PC-3 (cell line): Measurements from ENCODE around the gene PPL. TPM values are rescaled to one million over a fixed set of nuclear protein-coding genes. Genes with fewer than 3 reads are reported as not detected.

ENCODE experiments used
- ATAC-seq: fragments of 200-7000 bp; cut with Tn5 transposase; 2 replicates; pipeline ENCODE4 v1.9.1; 2020; ENCODE audit warnings: mild to moderate bottlenecking, moderate library complexity
- BruUV-seq: library from RNA; stranded (reverse); fragments of 400-500 nt; replicated peaks from 2 replicates; lab custom pipeline; 2021; lab: Mats Ljungman, UMichigan
- CTCF ChIA-PET: fragments of 300-600 bp; sonication (Branson Sonifier 250); formaldehyde crosslinking; loops from one replicate; lab custom pipeline; 2022; ENCODE audit warnings: antibody characterized with exemption; lab: Charles Lee
- POLR2A ChIA-PET: fragments of 300-600 bp; sonication (Branson Sonifier 250); formaldehyde crosslinking; loops from one replicate; lab custom pipeline; 2022; ENCODE audit warnings: antibody characterized with exemption; ENCODE audit not compliant: unreplicated experiment; lab: Charles Lee
- DNase-seq: peaks from one replicate; pipeline ENCODE4 v3.0.0-alpha.2; 2015
- H2AFZ ChIP-seq: fragments of 300-600 bp; sonication (generic); 2 replicates; pipeline ENCODE4 v1.6.0; 2016; ENCODE audit warnings: antibody characterized with exemption, low read length
- H3F3A ChIP-seq: fragments of 300-600 bp; sonication (generic); one replicate; pipeline ENCODE4 v1.6.0; 2017; ENCODE audit warnings: antibody characterized with exemption, low read length, control low read depth, mild to moderate bottlenecking; ENCODE audit not compliant: unreplicated experiment
- H3K27ac ChIP-seq: fragments of 300-600 bp; sonication (generic); 2 replicates; pipeline ENCODE4 v1.5.1; 2016; ENCODE audit warnings: mild to moderate bottlenecking, low read length
- H3K27me3 ChIP-seq: fragments of 300-600 bp; sonication (generic); 2 replicates; pipeline ENCODE4 v1.6.1; 2016; ENCODE audit warnings: low read length, mixed read lengths
- H3K36me3 ChIP-seq: fragments of 300-600 bp; sonication (generic); 2 replicates; pipeline ENCODE4 v1.6.1; 2016; ENCODE audit warnings: low read depth, mixed run types, low read length, mixed read lengths
- H3K4me1 ChIP-seq: fragments of 300-600 bp; sonication (generic); 2 replicates; pipeline ENCODE4 v1.5.1; 2016; ENCODE audit warnings: low read length; ENCODE audit not compliant: insufficient read depth
- H3K4me2 ChIP-seq: fragments of 300-600 bp; sonication (generic); 2 replicates; pipeline ENCODE4 v1.6.0; 2016; ENCODE audit warnings: low read length
- H3K4me3 ChIP-seq: fragments of 300-600 bp; sonication (generic); 2 replicates; pipeline ENCODE4 v1.5.1; 2016; ENCODE audit warnings: mild to moderate bottlenecking, low read length, mixed read lengths
- H3K79me2 ChIP-seq: fragments of 300-600 bp; sonication (generic); 2 replicates; pipeline ENCODE4 v1.6.1; 2017; ENCODE audit warnings: low read length, mixed read lengths
- H3K9ac ChIP-seq: fragments of 300-600 bp; sonication (generic); 2 replicates; pipeline ENCODE4 v1.6.0; 2016; ENCODE audit warnings: mild to moderate bottlenecking, low read length
- H3K9me2 ChIP-seq: fragments of 300-600 bp; sonication (generic); replicated peaks from 2 replicates; pipeline ENCODE4 v1.6.1; 2016; ENCODE audit warnings: mixed run types, low read length, mixed read lengths
- H3K9me3 ChIP-seq: fragments of 300-600 bp; sonication (generic); 2 replicates; pipeline ENCODE4 v1.6.1; 2016; ENCODE audit warnings: low read length, mixed read lengths
- H4K20me1 ChIP-seq: fragments of 300-600 bp; sonication (generic); 2 replicates; pipeline ENCODE4 v1.6.1; 2016; ENCODE audit warnings: low read length, mixed read lengths
- EZH2 ChIP-seq: fragments of 300-600 bp; sonication (generic); IDR thresholded peaks from one replicate; pipeline ENCODE4 v1.6.1; 2017; ENCODE audit warnings: antibody characterized with exemption, mild to moderate bottlenecking, low read length; ENCODE audit not compliant: unreplicated experiment
- EZH2phosphoT487 ChIP-seq: fragments of 300-600 bp; sonication (generic); IDR thresholded peaks from 2 replicates; pipeline ENCODE4 v1.6.1; 2018; ENCODE audit warnings: mild to moderate bottlenecking, antibody characterized with exemption, low read length, borderline replicate concordance
- intact Hi-C: fragments of 100-400 bp; cut with micrococcal nuclease; formaldehyde crosslinking; loops from 2 replicates; pipeline ENCODE4 v1.9.0; 2023
- total RNA-seq: library from RNA; depleted of rRNA; stranded (reverse); fragments of >200 nt; gene quantifications from 2 replicates; pipeline ENCODE4 v1.2.3, GENCODE V29; 2014
- TF ChIP-seq, protein P1 (sequence below): fragments of 300-600 bp; sonication (generic); conservative IDR thresholded peaks from 2 replicates; pipeline ENCODE4 v1.5.1; 2017; ENCODE audit warnings: antibody characterized with exemption, low read depth, mild to moderate bottlenecking, low read length

PPL gene
- total RNA-seq, 1 experiment from 2014 or later, result 18.8 TPM

DNA sequence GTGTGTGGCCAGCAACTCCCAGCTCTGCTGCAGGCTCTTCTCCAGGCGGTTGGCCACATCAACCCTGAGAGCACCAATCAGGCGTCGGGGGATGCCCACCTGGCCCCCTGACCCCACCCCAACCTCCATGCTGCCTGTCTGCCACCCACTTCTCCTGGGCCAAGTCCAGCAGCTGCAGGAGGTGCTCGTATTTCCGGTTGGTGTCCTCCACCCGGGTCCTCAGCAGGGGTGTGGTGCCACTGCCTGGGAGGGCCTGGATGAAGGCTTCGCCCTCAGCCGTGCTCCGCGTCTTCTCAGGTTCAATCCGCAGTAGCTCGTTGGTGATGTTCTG, 45.1 kb downstream of the PPL start:
- DNase-seq, result no peak
- Histone ChIP-seq H3K9me3 (no peaks in the 10 kb centered on the region), H2AFZ (no peak overlapping the region), H4K20me1 (no peaks in the 10 kb centered on the region), H3K27ac (no peak overlapping the region), H3K9ac (no peak overlapping the region), H3K4me1 (no peaks in the 10 kb centered on the region), H3K27me3 (no peaks in the 10 kb centered on the region), H3K4me3 (no peak overlapping the region), H3K9me2 (no peaks in the 10 kb centered on the region), H3K79me2 (no peaks in the 10 kb centered on the region), H3K36me3 (peaks cover 4% of the 10 kb centered on the region; the same call in 1 of the 2 replicates), H3F3A (no peaks in the 10 kb centered on the region), H3K4me2 (no peak overlapping the region)
- no TSS peak for BruUV-seq
- TF ChIP-seq, protein P1, sequence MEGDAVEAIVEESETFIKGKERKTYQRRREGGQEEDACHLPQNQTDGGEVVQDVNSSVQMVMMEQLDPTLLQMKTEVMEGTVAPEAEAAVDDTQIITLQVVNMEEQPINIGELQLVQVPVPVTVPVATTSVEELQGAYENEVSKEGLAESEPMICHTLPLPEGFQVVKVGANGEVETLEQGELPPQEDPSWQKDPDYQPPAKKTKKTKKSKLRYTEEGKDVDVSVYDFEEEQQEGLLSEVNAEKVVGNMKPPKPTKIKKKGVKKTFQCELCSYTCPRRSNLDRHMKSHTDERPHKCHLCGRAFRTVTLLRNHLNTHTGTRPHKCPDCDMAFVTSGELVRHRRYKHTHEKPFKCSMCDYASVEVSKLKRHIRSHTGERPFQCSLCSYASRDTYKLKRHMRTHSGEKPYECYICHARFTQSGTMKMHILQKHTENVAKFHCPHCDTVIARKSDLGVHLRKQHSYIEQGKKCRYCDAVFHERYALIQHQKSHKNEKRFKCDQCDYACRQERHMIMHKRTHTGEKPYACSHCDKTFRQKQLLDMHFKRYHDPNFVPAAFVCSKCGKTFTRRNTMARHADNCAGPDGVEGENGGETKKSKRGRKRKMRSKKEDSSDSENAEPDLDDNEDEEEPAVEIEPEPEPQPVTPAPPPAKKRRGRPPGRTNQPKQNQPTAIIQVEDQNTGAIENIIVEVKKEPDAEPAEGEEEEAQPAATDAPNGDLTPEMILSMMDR, result no peak
- TF ChIP-seq EZH2, result no peak
- no peak for TF ChIP-seq EZH2phosphoT487
- POLR2A ChIA-PET, result no interaction called here
- intact Hi-C loops, result no loop called here
- ATAC-seq, result no peak
- CTCF ChIA-PET, result no interaction called here

DNA sequence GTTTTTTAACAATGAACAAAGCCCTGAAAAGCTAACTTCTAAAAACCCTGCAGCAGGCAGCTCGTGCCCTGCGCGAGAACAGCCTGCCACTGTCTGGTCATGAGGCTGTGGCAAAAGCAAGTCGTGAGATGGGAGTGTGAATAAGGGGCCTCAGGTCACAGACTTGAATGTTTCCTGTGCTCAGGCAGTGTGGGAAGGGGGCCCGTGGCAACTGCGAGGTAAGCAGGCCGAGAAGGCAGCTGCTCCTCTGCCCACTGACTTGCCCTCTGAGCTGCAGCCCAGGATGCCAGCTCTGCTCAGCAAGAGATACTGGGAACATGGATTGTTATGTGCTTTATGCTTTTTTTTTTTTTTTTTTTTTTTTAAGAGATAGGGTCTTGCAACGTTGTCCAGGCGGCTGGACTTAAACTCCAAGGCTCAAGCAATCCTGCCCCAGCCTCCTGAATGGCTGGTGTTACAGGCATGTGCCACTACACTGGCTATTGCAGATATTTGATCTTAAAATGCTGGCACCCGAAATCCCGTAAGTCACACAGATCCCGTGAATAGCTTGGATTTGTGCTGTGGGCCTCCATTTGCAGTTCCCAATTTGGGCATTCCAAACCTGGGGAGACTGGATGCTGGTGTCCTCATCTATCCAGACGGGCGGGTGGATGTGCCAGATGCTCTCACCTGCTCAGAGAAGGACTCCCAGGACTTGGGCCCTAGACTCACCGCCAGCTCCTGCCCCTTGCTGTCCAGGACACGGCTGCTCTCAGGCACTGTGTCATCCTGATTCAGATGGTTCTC, 45.7 kb downstream of the PPL start:
- H3F3A ChIP-seq, result no peaks in the 10 kb centered on the region
- no peak for ATAC-seq
- ChIA-PET POLR2A (no interaction called here), CTCF (no interaction called here)
- H3K4me2 ChIP-seq, result no peak overlapping the region
- H3K4me1 ChIP-seq, result no peaks in the 10 kb centered on the region
- DNase-seq, result no peak
- no peaks in the 10 kb centered on the region for H3K9me3 ChIP-seq
- no peaks in the 10 kb centered on the region for H3K79me2 ChIP-seq
- no peak overlapping the region for H3K27ac ChIP-seq
- no peaks in the 10 kb centered on the region for H4K20me1 ChIP-seq
- no peak overlapping the region for H2AFZ ChIP-seq
- no peaks in the 10 kb centered on the region for H3K27me3 ChIP-seq
- no peak for TF ChIP-seq EZH2phosphoT487
- TF ChIP-seq, protein P1, result no peak
- no peak for TF ChIP-seq EZH2
- no peak overlapping the region for H3K9ac ChIP-seq
- H3K36me3 ChIP-seq, result peaks cover 4% of the 10 kb centered on the region; the same call in 1 of the 2 replicates
- no peak overlapping the region for H3K4me3 ChIP-seq
- H3K9me2 ChIP-seq, result no peaks in the 10 kb centered on the region
- BruUV-seq, result no TSS peak
- intact Hi-C loops, result no loop called here

DNA sequence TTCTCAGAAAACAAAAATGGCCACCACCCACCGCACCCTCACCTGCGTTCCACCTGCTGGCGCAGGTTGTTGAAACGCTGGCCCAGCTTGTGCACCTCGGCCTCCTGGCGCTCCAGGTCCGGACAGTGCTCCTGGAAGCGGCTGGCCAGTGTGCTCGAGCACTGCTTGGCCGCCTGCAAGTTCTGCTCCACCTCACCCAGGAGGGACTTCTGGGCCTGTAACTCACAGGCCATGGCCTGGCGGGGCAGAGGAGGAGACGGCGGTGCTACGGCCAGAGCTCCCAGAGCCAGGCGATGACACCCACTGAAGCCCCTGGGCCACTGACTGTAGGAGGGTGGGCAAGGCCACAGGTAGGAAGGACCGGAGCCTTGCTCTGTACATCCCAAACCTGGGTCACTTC, 46.3 kb downstream of the PPL start:
- Histone ChIP-seq H3K9me2 (no peaks in the 10 kb centered on the region), H3K27me3 (no peaks in the 10 kb centered on the region), H3K9me3 (no peaks in the 10 kb centered on the region), H3K4me3 (no peak overlapping the region), H4K20me1 (no peaks in the 10 kb centered on the region), H3K9ac (no peak overlapping the region), H2AFZ (no peak overlapping the region), H3K4me1 (no peaks in the 10 kb centered on the region), H3K4me2 (no peak overlapping the region), H3K36me3 (peaks cover 8% of the 10 kb centered on the region; the same call in 1 of the 2 replicates), H3F3A (no peaks in the 10 kb centered on the region), H3K79me2 (no peaks in the 10 kb centered on the region), H3K27ac (no peak overlapping the region)
- POLR2A ChIA-PET, result no interaction called here
- DNase-seq, result no peak
- intact Hi-C loops, result no loop called here
- CTCF ChIA-PET, result no interaction called here
- BruUV-seq, result no TSS peak
- TF ChIP-seq EZH2 (no peak), EZH2phosphoT487 (no peak)
- TF ChIP-seq, protein P1, result no peak
- ATAC-seq, result no peak
